Liver (tissue), 3 donors: Measurements from ENCODE around the gene LILRA1.

Experiments used
- HNF4G ChIP-seq: IDR thresholded peaks from 2 replicates; pipeline ENCODE4 v1.6.1; 2016; ENCODE audit warnings: antibody characterized with exemption
- JUND ChIP-seq, 2 donors: IDR thresholded peaks; 2 replicates each; pipeline ENCODE4 v1.6.1; 2016; ENCODE audit warnings: antibody characterized with exemption in 2 of 2
- NR2F2 ChIP-seq: IDR thresholded peaks from 2 replicates; pipeline ENCODE4 v1.6.1; 2016; ENCODE audit warnings: antibody characterized with exemption
- RAD21 ChIP-seq, 2 donors: IDR thresholded peaks; 2 replicates each; pipeline ENCODE4 v1.6.1; 2016; ENCODE audit warnings: antibody characterized with exemption in 2 of 2, mild to moderate bottlenecking in 2 of 2
- SP1 ChIP-seq: IDR thresholded peaks from 2 replicates; pipeline ENCODE4 v1.6.1; 2018; ENCODE audit warnings: antibody characterized with exemption, mild to moderate bottlenecking
- TAF1 ChIP-seq: conservative IDR thresholded peaks from 2 replicates; pipeline ENCODE4 v1.6.1; 2016; ENCODE audit warnings: antibody characterized with exemption, mild to moderate bottlenecking
- YY1 ChIP-seq: IDR thresholded peaks from 2 replicates; pipeline ENCODE4 v1.6.1; 2016; ENCODE audit warnings: antibody characterized with exemption, mild to moderate bottlenecking
- TF ChIP-seq, protein P1 (sequence below): IDR thresholded peaks from 2 replicates; pipeline ENCODE4 v1.6.1; 2016; ENCODE audit warnings: antibody characterized with exemption
- TF ChIP-seq, protein P2 (sequence below): fragments of 150-350 bp; IDR thresholded peaks from 2 replicates; pipeline ENCODE4 v1.5.1; 2017; ENCODE audit warnings: improper control_type of control experiment, low read depth, low read length; ENCODE audit not compliant: missing input control
- TF ChIP-seq, protein P3 (sequence below): IDR thresholded peaks from 2 replicates; pipeline ENCODE4 v1.6.1; 2016; ENCODE audit warnings: antibody characterized with exemption
- donor health status: healthy.
- donor health status: healthy.

DNA sequence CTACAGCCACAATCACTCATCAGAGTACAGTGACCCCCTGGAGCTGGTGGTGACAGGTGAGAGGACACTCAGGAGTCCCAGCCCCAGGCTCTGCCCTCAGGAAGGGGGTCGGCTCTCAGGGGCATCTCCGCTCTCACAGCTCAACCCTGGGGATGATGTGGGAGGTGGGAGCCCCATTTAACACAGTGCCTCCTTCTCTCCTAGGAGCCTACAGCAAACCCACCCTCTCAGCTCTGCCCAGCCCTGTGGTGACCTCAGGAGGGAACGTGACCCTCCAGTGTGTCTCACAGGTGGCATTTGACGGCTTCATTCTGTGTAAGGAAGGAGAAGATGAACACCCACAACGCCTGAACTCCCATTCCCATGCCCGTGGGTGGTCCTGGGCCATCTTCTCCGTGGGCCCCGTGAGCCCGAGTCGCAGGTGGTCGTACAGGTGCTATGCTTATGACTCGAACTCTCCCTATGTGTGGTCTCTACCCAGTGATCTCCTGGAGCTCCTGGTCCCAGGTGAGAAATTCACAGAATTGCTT, 18.8 kb upstream of the LILRA1 start:
- TF ChIP-seq, protein P1, sequence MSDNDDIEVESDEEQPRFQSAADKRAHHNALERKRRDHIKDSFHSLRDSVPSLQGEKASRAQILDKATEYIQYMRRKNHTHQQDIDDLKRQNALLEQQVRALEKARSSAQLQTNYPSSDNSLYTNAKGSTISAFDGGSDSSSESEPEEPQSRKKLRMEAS, result no peak
- no peak for TF ChIP-seq TAF1
- TF ChIP-seq, protein P2, sequence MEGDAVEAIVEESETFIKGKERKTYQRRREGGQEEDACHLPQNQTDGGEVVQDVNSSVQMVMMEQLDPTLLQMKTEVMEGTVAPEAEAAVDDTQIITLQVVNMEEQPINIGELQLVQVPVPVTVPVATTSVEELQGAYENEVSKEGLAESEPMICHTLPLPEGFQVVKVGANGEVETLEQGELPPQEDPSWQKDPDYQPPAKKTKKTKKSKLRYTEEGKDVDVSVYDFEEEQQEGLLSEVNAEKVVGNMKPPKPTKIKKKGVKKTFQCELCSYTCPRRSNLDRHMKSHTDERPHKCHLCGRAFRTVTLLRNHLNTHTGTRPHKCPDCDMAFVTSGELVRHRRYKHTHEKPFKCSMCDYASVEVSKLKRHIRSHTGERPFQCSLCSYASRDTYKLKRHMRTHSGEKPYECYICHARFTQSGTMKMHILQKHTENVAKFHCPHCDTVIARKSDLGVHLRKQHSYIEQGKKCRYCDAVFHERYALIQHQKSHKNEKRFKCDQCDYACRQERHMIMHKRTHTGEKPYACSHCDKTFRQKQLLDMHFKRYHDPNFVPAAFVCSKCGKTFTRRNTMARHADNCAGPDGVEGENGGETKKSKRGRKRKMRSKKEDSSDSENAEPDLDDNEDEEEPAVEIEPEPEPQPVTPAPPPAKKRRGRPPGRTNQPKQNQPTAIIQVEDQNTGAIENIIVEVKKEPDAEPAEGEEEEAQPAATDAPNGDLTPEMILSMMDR, result no peak
- TF ChIP-seq, protein P3, sequence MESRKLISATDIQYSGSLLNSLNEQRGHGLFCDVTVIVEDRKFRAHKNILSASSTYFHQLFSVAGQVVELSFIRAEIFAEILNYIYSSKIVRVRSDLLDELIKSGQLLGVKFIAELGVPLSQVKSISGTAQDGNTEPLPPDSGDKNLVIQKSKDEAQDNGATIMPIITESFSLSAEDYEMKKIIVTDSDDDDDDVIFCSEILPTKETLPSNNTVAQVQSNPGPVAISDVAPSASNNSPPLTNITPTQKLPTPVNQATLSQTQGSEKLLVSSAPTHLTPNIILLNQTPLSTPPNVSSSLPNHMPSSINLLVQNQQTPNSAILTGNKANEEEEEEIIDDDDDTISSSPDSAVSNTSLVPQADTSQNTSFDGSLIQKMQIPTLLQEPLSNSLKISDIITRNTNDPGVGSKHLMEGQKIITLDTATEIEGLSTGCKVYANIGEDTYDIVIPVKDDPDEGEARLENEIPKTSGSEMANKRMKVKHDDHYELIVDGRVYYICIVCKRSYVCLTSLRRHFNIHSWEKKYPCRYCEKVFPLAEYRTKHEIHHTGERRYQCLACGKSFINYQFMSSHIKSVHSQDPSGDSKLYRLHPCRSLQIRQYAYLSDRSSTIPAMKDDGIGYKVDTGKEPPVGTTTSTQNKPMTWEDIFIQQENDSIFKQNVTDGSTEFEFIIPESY, result no peak
- no peak for TF ChIP-seq YY1
- no peak for TF ChIP-seq RAD21 (IDR thresholded peaks at IDR 0.05)
- no peak for TF ChIP-seq JUND (IDR thresholded peaks at IDR 0.05)
- no peak for TF ChIP-seq SP1
- TF ChIP-seq HNF4G, result no peak
- TF ChIP-seq NR2F2, result no peak
